Fibroblast of pulmonary artery (primary cell): ENCODE results near the gene POLR3GL.
A peak's percentile ranks its signal among the peaks of the same experiment; 100 is the strongest.

Experiments used
- DNase-seq: peaks from one replicate; pipeline ENCODE4 v3.0.0-alpha.2; 2010; ENCODE audit warnings: low read depth
- H3K4me3 ChIP-seq: replicated peaks from 2 replicates; pipeline ENCODE4 v1.5.1; 2011; ENCODE audit warnings: low read depth, mild to moderate bottlenecking, control low read depth, low read length, moderate library complexity
- CTCF ChIP-seq: IDR thresholded peaks from 2 replicates; pipeline ENCODE4 v1.5.1; 2011; ENCODE audit warnings: mild to moderate bottlenecking, control low read depth, low read length, inconsistent platforms; ENCODE audit errors: missing control alignments

The POLR3GL gene

GRCh38 chr1:145979746-145980456 lies 15.4 kb downstream of the POLR3GL start:
- DNase-seq = peak; percentile 61
- no peak for TF ChIP-seq CTCF
- peak overlapping the region; percentile 8 for H3K4me3 ChIP-seq

- no peak for DNase-seq
- no peak overlapping the region for H3K4me3 ChIP-seq
- no peak for TF ChIP-seq CTCF
Observed at GRCh38 chr1:145980457-145980994, 16.0 kb downstream of the POLR3GL start.

- TF ChIP-seq CTCF = no peak
- DNase-seq = peak; percentile 74
- no peak overlapping the region for H3K4me3 ChIP-seq
Observed at GRCh38 chr1:145982010-145982723, 17.7 kb downstream of the POLR3GL start.

GRCh38 chr1:145983206-145983675 lies 18.8 kb downstream of the POLR3GL start:
- no peak for DNase-seq
- no peak for TF ChIP-seq CTCF
- H3K4me3 ChIP-seq = no peak overlapping the region

GRCh38 chr1:145983960-145984830 lies 19.7 kb downstream of the POLR3GL start:
- no peak for TF ChIP-seq CTCF
- no peak for DNase-seq
- H3K4me3 ChIP-seq = no peak overlapping the region

GRCh38 chr1:145985129-145985501 lies 20.6 kb downstream of the POLR3GL start:
- no peak for TF ChIP-seq CTCF
- no peak overlapping the region for H3K4me3 ChIP-seq
- DNase-seq = no peak
